WTC11 (cell line): ENCODE measurements around the gene COPS7A. TPM values are rescaled to one million over a fixed set of nuclear protein-coding genes. Genes with fewer than 3 reads are reported as not detected.

Experiments
- ATAC-seq: fragments of 200-7000 bp; cut with Tn5 transposase; 2 replicates; pipeline ENCODE4 v1.10.0; 2021; ENCODE audit warnings: mild to moderate bottlenecking, moderate library complexity
- CTCF ChIA-PET: fragments of 300-600 bp; sonication (Branson Sonifier 250); formaldehyde crosslinking; loops from one replicate; lab custom pipeline; 2021; ENCODE audit warnings: antibody characterized with exemption; lab: Charles Lee
- POLR2A ChIA-PET: fragments of 350-600 bp; sonication (Branson Sonifier 250); formaldehyde crosslinking; loops from one replicate; lab custom pipeline; 2021; ENCODE audit warnings: antibody characterized with exemption; lab: Charles Lee
- DNase-seq: peaks from one replicate; pipeline ENCODE4 v3.0.0; 2021; ENCODE audit warnings: low spot score
- H3K27ac Mint-ChIP-seq: 2 replicates; pipeline ENCODE4 v1.8.0; 2021; ENCODE audit warnings: mixed read lengths
- H3K27me3 Mint-ChIP-seq: 2 replicates; pipeline ENCODE4 v1.8.0; 2021; ENCODE audit warnings: low read depth, mild to moderate bottlenecking, moderate library complexity, mixed read lengths
- H3K36me3 Mint-ChIP-seq: 2 replicates; pipeline ENCODE4 v1.8.0; 2021; ENCODE audit warnings: mixed read lengths
- H3K4me1 Mint-ChIP-seq: 2 replicates; pipeline ENCODE4 v1.8.0; 2022; ENCODE audit warnings: mixed read lengths
- H3K4me3 Mint-ChIP-seq: 2 replicates; pipeline ENCODE4 v1.8.0; 2021; ENCODE audit warnings: mild to moderate bottlenecking, moderate library complexity, mixed read lengths
- H3K9me3 Mint-ChIP-seq: 2 replicates; pipeline ENCODE4 v1.8.0; 2021; ENCODE audit warnings: mixed read lengths
- CBFB ChIP-seq: sonication (generic); formaldehyde crosslinking; IDR thresholded peaks from 2 replicates; pipeline ENCODE4 v1.8.1; 2022; ENCODE audit warnings: mild to moderate bottlenecking, low read depth, missing genetic modification reagents
- ELF4 ChIP-seq: sonication (generic); formaldehyde crosslinking; IDR thresholded peaks from 2 replicates; pipeline ENCODE4 v1.8.1; 2022; ENCODE audit warnings: low read depth, mild to moderate bottlenecking, moderate library complexity, missing genetic modification reagents
- EMX1 ChIP-seq: fragments of 250-450 bp; sonication (Bioruptor Pico); IDR thresholded peaks from 2 replicates; pipeline ENCODE4 v1.8.0; 2021; ENCODE audit warnings: mild to moderate bottlenecking
- ESRRA ChIP-seq: sonication (generic); formaldehyde crosslinking; IDR thresholded peaks from 2 replicates; pipeline ENCODE4 v1.8.1; 2022; ENCODE audit warnings: mild to moderate bottlenecking, missing genetic modification reagents, borderline replicate concordance
- FOXK1 ChIP-seq: sonication (generic); formaldehyde crosslinking; IDR thresholded peaks from 2 replicates; pipeline ENCODE4 v1.8.0; 2022; ENCODE audit warnings: mild to moderate bottlenecking, moderate library complexity, missing genetic modification reagents
- GRHL2 ChIP-seq: fragments of 250-450 bp; sonication (Bioruptor Pico); IDR thresholded peaks from 2 replicates; pipeline ENCODE4 v1.8.0; 2022; ENCODE audit warnings: mild to moderate bottlenecking, moderate library complexity; ENCODE audit not compliant: insufficient replicate concordance, severe bottlenecking
- IRF2 ChIP-seq: sonication (generic); formaldehyde crosslinking; IDR thresholded peaks from 2 replicates; pipeline ENCODE4 v1.8.0; 2022; ENCODE audit warnings: low read depth, missing genetic modification reagents, borderline replicate concordance
- JAZF1 ChIP-seq: fragments of 250-450 bp; sonication (Bioruptor Pico); IDR thresholded peaks from 2 replicates; pipeline ENCODE4 v1.9.0; 2021; ENCODE audit warnings: moderate library complexity, mild to moderate bottlenecking, inconsistent platforms
- KAT7 ChIP-seq: sonication (generic); formaldehyde crosslinking; IDR thresholded peaks from 2 replicates; pipeline ENCODE4 v1.8.1; 2023; ENCODE audit warnings: missing genetic modification reagents, mild to moderate bottlenecking, borderline replicate concordance
- NFYB ChIP-seq: sonication (generic); formaldehyde crosslinking; conservative IDR thresholded peaks from 2 replicates; pipeline ENCODE4 v1.8.0; 2022; ENCODE audit warnings: low read depth, missing genetic modification reagents
- NR3C1 ChIP-seq: sonication (generic); formaldehyde crosslinking; conservative IDR thresholded peaks from 2 replicates; pipeline ENCODE4 v1.8.1; 2023; ENCODE audit warnings: low read depth, mild to moderate bottlenecking, missing genetic modification reagents
- RELA ChIP-seq: sonication (generic); formaldehyde crosslinking; IDR thresholded peaks from 2 replicates; pipeline ENCODE4 v1.8.1; 2022; ENCODE audit warnings: missing genetic modification reagents, mild to moderate bottlenecking, borderline replicate concordance
- SP1 ChIP-seq: sonication (generic); formaldehyde crosslinking; conservative IDR thresholded peaks from 2 replicates; pipeline ENCODE4 v1.8.1; 2022; ENCODE audit warnings: missing genetic modification reagents
- TEAD4 ChIP-seq: sonication (generic); formaldehyde crosslinking; IDR thresholded peaks from 2 replicates; pipeline ENCODE4 v1.8.0; 2022; ENCODE audit warnings: mild to moderate bottlenecking, missing genetic modification reagents
- TP53 ChIP-seq: sonication (generic); formaldehyde crosslinking; IDR thresholded peaks from 2 replicates; pipeline ENCODE4 v1.8.1; 2023; ENCODE audit warnings: mild to moderate bottlenecking, missing genetic modification reagents
- ZNF416 ChIP-seq: fragments of 250-450 bp; sonication (Bioruptor Pico); IDR thresholded peaks from 2 replicates; pipeline ENCODE4 v1.9.0; 2021; ENCODE audit warnings: mild to moderate bottlenecking, inconsistent platforms
- total RNA-seq: library from RNA; stranded (reverse); gene quantifications from 3 replicates; pipeline ENCODE4 v1.2.3, GENCODE V29; 2021
- TF ChIP-seq, protein P1 (sequence below): sonication (generic); formaldehyde crosslinking; IDR thresholded peaks from 2 replicates; pipeline ENCODE4 v1.8.0; 2022; ENCODE audit warnings: missing genetic modification reagents
- TF ChIP-seq, protein P2 (sequence below): sonication (generic); formaldehyde crosslinking; IDR thresholded peaks from 2 replicates; pipeline ENCODE4 v1.8.1; 2022; ENCODE audit warnings: missing genetic modification reagents, borderline replicate concordance
- TF ChIP-seq, protein P3 (sequence below): fragments of 250-450 bp; sonication (Bioruptor Pico); conservative IDR thresholded peaks from 2 replicates; pipeline ENCODE4 v1.9.0; 2021; ENCODE audit warnings: mild to moderate bottlenecking
- TF ChIP-seq, protein P4 (sequence below): fragments of 250-450 bp; sonication (Bioruptor Pico); IDR thresholded peaks from 2 replicates; pipeline ENCODE4 v1.9.0; 2021; ENCODE audit warnings: moderate library complexity, mild to moderate bottlenecking, inconsistent platforms, borderline replicate concordance
- TF ChIP-seq, protein P5 (sequence below): sonication (generic); formaldehyde crosslinking; IDR thresholded peaks from 2 replicates; pipeline ENCODE4 v1.8.0; 2022; ENCODE audit warnings: mild to moderate bottlenecking, missing genetic modification reagents
- TF ChIP-seq, protein P6 (sequence below): fragments of 250-450 bp; sonication (Bioruptor Pico); IDR thresholded peaks from 2 replicates; pipeline ENCODE4 v1.9.0; 2021; ENCODE audit warnings: mild to moderate bottlenecking, borderline replicate concordance

COPS7A gene
- total RNA-seq, 1 experiment from 2014 or later, result 41.4 TPM

DNA sequence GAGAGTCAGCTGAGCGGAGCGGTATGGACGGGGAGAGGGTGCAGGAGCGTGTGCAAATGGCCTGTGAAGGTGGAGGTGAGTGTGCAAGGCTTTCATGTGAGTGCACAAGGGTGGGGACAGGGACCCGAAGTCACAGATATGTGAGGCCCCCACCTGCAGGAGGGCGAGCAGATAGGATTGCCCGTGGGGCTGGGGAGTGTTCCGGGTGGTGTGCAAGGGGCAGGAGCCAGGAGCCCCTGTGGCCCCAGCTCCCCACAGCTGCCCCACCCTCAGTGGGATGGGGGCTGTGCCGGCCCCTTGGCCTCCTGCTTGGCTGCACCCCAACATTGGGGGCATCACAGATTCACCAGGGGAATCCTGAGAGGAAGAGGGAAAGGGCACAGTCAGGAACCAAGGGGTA is 29.1 kb upstream of the COPS7A start (continued):
- TF ChIP-seq, protein P1, sequence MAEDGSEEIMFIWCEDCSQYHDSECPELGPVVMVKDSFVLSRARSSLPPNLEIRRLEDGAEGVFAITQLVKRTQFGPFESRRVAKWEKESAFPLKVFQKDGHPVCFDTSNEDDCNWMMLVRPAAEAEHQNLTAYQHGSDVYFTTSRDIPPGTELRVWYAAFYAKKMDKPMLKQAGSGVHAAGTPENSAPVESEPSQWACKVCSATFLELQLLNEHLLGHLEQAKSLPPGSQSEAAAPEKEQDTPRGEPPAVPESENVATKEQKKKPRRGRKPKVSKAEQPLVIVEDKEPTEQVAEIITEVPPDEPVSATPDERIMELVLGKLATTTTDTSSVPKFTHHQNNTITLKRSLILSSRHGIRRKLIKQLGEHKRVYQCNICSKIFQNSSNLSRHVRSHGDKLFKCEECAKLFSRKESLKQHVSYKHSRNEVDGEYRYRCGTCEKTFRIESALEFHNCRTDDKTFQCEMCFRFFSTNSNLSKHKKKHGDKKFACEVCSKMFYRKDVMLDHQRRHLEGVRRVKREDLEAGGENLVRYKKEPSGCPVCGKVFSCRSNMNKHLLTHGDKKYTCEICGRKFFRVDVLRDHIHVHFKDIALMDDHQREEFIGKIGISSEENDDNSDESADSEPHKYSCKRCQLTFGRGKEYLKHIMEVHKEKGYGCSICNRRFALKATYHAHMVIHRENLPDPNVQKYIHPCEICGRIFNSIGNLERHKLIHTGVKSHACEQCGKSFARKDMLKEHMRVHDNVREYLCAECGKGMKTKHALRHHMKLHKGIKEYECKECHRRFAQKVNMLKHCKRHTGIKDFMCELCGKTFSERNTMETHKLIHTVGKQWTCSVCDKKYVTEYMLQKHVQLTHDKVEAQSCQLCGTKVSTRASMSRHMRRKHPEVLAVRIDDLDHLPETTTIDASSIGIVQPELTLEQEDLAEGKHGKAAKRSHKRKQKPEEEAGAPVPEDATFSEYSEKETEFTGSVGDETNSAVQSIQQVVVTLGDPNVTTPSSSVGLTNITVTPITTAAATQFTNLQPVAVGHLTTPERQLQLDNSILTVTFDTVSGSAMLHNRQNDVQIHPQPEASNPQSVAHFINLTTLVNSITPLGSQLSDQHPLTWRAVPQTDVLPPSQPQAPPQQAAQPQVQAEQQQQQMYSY, result no peak
- TF ChIP-seq, protein P2, sequence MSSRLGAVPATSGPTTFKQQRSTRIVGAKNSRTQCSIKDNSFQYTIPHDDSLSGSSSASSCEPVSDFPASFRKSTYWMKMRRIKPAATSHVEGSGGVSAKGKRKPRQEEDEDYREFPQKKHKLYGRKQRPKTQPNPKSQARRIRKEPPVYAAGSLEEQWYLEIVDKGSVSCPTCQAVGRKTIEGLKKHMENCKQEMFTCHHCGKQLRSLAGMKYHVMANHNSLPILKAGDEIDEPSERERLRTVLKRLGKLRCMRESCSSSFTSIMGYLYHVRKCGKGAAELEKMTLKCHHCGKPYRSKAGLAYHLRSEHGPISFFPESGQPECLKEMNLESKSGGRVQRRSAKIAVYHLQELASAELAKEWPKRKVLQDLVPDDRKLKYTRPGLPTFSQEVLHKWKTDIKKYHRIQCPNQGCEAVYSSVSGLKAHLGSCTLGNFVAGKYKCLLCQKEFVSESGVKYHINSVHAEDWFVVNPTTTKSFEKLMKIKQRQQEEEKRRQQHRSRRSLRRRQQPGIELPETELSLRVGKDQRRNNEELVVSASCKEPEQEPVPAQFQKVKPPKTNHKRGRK (CRISPR knock-in tag), result no peak
- TF ChIP-seq RELA (no peak), IRF2 (CRISPR knock-in tag) (no peak), NR3C1 (CRISPR knock-in tag) (no peak), TP53 (CRISPR knock-in tag) (no peak), NFYB (no peak), ESRRA (CRISPR knock-in tag) (no peak), JAZF1 (CRISPR knock-in tag) (no peak), EMX1 (CRISPR knock-in tag) (no peak), GRHL2 (CRISPR knock-in tag) (no peak)
- TF ChIP-seq, protein P3, sequence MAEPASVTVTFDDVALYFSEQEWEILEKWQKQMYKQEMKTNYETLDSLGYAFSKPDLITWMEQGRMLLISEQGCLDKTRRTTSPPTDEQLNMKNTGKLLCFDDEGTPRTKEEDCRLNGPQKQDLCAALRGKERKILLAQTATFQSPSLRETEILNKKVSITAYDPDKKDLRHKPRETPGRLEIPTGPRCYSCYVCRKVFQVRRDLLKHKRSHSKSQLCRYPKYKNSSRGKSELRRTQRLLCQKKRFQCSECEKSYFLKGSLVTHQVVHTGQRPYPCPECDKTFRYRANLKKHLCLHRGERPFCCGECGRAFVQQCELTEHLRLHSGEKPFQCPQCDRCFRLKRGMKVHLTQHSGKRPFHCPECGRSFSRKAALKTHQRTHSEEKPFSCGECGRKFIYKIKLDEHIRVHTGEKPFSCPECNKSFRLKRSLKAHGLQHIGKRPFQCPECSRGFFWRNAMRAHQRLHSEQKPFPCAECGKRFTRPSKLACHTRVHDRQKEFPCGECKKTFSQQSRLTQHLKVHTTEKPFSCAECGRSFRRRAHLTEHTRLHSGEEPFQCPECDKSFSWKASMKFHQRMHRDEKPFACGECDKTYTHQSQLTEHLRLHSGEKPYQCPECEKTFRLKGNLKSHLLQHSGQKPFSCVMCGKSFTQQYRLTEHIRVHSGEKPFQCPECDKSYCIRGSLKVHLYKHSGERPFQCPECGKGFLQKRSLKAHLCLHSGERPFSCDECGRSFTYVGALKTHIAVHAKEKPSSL, result no peak

DNA sequence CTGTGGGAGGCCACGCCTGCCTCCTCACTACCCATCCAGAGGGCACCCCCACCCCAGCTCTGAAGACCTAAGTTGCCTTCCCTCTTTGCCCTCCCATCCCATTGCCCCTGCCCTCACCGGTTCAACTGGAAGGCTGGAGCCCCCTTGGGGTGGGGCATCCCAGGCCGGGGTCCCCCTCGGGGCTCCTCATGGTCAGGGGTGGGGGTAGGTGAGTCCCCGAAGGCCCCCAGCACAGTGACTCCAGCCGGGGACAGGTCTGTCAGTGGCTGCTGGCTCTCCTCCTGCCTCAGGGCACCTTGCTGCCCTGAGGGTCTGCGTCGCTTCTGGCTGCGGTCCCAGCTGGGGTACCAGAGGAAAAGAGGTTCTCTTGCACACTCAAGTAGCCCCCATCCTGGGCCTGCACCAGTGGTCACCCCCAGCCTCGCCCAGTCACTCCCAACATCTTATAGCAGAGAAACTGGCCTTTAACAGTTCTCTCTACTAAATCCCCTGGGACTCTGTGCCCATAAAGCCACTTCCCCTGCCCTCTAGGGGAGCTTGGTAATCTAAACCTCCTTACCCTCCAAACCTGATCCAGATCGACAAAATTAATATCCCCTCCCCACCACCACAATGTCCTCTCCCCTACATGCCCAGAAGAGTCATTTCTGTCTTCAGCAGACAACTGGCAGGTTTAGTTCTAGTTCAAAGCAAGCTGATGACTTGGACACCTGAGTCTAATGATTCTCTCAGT is 28.4 kb upstream of the COPS7A start:
- ChIA-PET CTCF (interaction anchor here (1.0 to 1.7 kb wide), 3 partner anchors 28 to 81 kb away, joined by 3 to 5 read pairs (median 4); no protein-coding TSS in a partner anchor), POLR2A (no interaction called here)
- Mint-ChIP-seq H3K27ac (no peak overlapping the region), H3K4me3 (no peak overlapping the region), H3K4me1 (peaks cover 22% of the 10 kb centered on the region), H3K36me3 (no peaks in the 10 kb centered on the region), H3K27me3 (peaks cover 22% of the 10 kb centered on the region), H3K9me3 (no peaks in the 10 kb centered on the region)
- no peak for ATAC-seq
- no peak for DNase-seq
- TF ChIP-seq, protein P4, sequence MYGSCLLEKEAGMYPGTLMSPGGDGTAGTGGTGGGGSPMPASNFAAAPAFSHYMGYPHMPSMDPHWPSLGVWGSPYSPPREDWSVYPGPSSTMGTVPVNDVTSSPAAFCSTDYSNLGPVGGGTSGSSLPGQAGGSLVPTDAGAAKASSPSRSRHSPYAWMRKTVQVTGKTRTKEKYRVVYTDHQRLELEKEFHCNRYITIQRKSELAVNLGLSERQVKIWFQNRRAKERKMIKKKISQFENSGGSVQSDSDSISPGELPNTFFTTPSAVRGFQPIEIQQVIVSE, result no peak
- TF ChIP-seq KAT7 (CRISPR knock-in tag), result no peak
- TF ChIP-seq CBFB, result no peak
- TF ChIP-seq, protein P5, sequence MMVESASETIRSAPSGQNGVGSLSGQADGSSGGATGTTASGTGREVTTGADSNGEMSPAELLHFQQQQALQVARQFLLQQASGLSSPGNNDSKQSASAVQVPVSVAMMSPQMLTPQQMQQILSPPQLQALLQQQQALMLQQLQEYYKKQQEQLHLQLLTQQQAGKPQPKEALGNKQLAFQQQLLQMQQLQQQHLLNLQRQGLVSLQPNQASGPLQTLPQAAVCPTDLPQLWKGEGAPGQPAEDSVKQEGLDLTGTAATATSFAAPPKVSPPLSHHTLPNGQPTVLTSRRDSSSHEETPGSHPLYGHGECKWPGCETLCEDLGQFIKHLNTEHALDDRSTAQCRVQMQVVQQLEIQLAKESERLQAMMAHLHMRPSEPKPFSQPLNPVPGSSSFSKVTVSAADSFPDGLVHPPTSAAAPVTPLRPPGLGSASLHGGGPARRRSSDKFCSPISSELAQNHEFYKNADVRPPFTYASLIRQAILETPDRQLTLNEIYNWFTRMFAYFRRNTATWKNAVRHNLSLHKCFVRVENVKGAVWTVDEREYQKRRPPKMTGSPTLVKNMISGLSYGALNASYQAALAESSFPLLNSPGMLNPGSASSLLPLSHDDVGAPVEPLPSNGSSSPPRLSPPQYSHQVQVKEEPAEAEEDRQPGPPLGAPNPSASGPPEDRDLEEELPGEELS, result no peak
- TF ChIP-seq TEAD4, result no peak
- TF ChIP-seq, protein P6, sequence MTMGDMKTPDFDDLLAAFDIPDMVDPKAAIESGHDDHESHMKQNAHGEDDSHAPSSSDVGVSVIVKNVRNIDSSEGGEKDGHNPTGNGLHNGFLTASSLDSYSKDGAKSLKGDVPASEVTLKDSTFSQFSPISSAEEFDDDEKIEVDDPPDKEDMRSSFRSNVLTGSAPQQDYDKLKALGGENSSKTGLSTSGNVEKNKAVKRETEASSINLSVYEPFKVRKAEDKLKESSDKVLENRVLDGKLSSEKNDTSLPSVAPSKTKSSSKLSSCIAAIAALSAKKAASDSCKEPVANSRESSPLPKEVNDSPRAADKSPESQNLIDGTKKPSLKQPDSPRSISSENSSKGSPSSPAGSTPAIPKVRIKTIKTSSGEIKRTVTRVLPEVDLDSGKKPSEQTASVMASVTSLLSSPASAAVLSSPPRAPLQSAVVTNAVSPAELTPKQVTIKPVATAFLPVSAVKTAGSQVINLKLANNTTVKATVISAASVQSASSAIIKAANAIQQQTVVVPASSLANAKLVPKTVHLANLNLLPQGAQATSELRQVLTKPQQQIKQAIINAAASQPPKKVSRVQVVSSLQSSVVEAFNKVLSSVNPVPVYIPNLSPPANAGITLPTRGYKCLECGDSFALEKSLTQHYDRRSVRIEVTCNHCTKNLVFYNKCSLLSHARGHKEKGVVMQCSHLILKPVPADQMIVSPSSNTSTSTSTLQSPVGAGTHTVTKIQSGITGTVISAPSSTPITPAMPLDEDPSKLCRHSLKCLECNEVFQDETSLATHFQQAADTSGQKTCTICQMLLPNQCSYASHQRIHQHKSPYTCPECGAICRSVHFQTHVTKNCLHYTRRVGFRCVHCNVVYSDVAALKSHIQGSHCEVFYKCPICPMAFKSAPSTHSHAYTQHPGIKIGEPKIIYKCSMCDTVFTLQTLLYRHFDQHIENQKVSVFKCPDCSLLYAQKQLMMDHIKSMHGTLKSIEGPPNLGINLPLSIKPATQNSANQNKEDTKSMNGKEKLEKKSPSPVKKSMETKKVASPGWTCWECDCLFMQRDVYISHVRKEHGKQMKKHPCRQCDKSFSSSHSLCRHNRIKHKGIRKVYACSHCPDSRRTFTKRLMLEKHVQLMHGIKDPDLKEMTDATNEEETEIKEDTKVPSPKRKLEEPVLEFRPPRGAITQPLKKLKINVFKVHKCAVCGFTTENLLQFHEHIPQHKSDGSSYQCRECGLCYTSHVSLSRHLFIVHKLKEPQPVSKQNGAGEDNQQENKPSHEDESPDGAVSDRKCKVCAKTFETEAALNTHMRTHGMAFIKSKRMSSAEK, result no peak
- no peak for TF ChIP-seq ELF4
- no peak for TF ChIP-seq ESRRA (CRISPR knock-in tag)
- TF ChIP-seq ZNF416 (CRISPR knock-in tag), result no peak
- no peak for TF ChIP-seq FOXK1 (CRISPR knock-in tag)
- no peak for TF ChIP-seq SP1
